Activated T-helper 2 cell treated with anti-CD3 and anti-CD28 coated beads, Interferon-gamma antibody, Interleukin-2, Interleukin-4, amounts not matched to agents 10 μg/mL and 5 μg/mL and 100 μg/mL, durations not matched to agents 14 hours and 24 hours and 36 hours (primary cell): Measurements from ENCODE around the gene HIGD1A. TPM values are rescaled to one million over a fixed set of nuclear protein-coding genes. Genes with fewer than 3 reads are reported as not detected.

Source experiments
- total RNA-seq: library from RNA; stranded (reverse); gene quantifications from 2 replicates; pipeline ENCODE4 v1.2.3, GENCODE V29; 2022

HIGD1A gene
- total RNA-seq, 1 donor from 2014 or later = 88.5 TPM

Other genes starting within 250 kb of the HIGD1A start
- gene SEC22C, start 222.5 kb downstream of the HIGD1A start, total RNA-seq = 36.1 and 40.1 TPM in 2 replicates
- 62.4 and 67.1 TPM in 2 replicates for gene SS18L2, start 213.6 kb downstream of the HIGD1A start, total RNA-seq
- 76.6 and 86.2 TPM in 2 replicates for gene NKTR, start 203.8 kb downstream of the HIGD1A start, total RNA-seq
- 0.16 and 0.44 TPM in 2 replicates for gene ZBTB47, start 150.8 kb downstream of the HIGD1A start, total RNA-seq
- gene KLHL40, start 119.0 kb downstream of the HIGD1A start, total RNA-seq = not detected in 2 replicates
- gene HHATL, start 101.7 kb downstream of the HIGD1A start, total RNA-seq = not detected in 2 replicates
- gene CCDC13, start 31.2 kb downstream of the HIGD1A start, total RNA-seq = 0.44 TPM in 1 of 2 replicates, not detected in the other
- gene ACKR2, start 5.0 kb upstream of the HIGD1A start, total RNA-seq = 0.44 and 1.0 TPM in 2 replicates
- not detected in 2 replicates for gene CYP8B1, start 71.4 kb upstream of the HIGD1A start, total RNA-seq
- 0.21 and 0.30 TPM in 2 replicates for gene ZNF662, start 101.7 kb upstream of the HIGD1A start, total RNA-seq
- gene GASK1A, start 174.8 kb upstream of the HIGD1A start, total RNA-seq = not detected in 2 replicates